Thoracic aorta (tissue), 2 donors: Measurements from ENCODE around the gene KDM3A. TPM values are rescaled to one million over a fixed set of nuclear protein-coding genes. Genes with fewer than 3 reads are reported as not detected.

Experiments used
- ATAC-seq: fragments of 150-250 bp; one replicate; pipeline ENCODE4 v1.8.0; 2017; ENCODE audit warnings: low read depth; ENCODE audit not compliant: insufficient number of reproducible peaks, low FRiP score
- DNase-seq: peaks from one replicate; pipeline ENCODE4 v3.0.0-alpha.2; 2020; ENCODE audit warnings: low spot score
- H3K27ac ChIP-seq, 2 donors: fragments of 200-600 bp; sonication (generic); 1 replicate in 1 of 2; 2 replicates in 1 of 2; pipeline ENCODE4 v1.5.1; 2016; ENCODE audit warnings: mild to moderate bottlenecking in 2 of 2, moderate library complexity in 2 of 2
- H3K27me3 ChIP-seq: fragments of 200-600 bp; sonication (generic); replicated peaks from 2 replicates; pipeline ENCODE4 v1.6.0; 2016; ENCODE audit warnings: mild to moderate bottlenecking; ENCODE audit not compliant: insufficient read depth
- H3K36me3 ChIP-seq: fragments of 200-600 bp; sonication (generic); one replicate; pipeline ENCODE4 v1.5.1; 2016
- H3K4me1 ChIP-seq, 2 donors: fragments of 200-600 bp; sonication (generic); 1 replicate in 1 of 2; 2 replicates in 1 of 2; pipeline versions ENCODE4 v1.5.1 to v1.6.0; 2016; ENCODE audit warnings: low read depth in 2 of 2, mild to moderate bottlenecking in 1 of 2; ENCODE audit not compliant: control insufficient read depth in 1 of 2
- H3K4me3 ChIP-seq: fragments of 200-600 bp; sonication (generic); 2 replicates; pipeline ENCODE4 v1.5.1; 2016; ENCODE audit warnings: mild to moderate bottlenecking
- H3K9me3 ChIP-seq: fragments of 200-600 bp; sonication (generic); 2 replicates; pipeline ENCODE4 v1.5.1; 2016
- CTCF ChIP-seq: fragments of 200-600 bp; sonication (generic); IDR thresholded peaks from one replicate; pipeline ENCODE4 v1.5.1; 2019; ENCODE audit warnings: antibody characterized with exemption
- total RNA-seq, 2 donors: library from RNA; depleted of rRNA; stranded (reverse); fragments of >200 nt; gene quantifications; one replicate each; pipeline versions ENCODE4 v1.1.0 to v1.2.3, GENCODE V29; 2016

Gene KDM3A
- total RNA-seq, 2 donors from 2014 or later, result 41.7 to 74.6 TPM

GRCh38 chr2:86522711-86523110 lies 81.5 kb downstream of the KDM3A start:
- Histone ChIP-seq H3K27ac (no peak overlapping the region), H3K9me3 (no peaks in the 10 kb centered on the region), H3K27me3 (no peaks in the 10 kb centered on the region), H3K4me3 (no peak overlapping the region), H3K4me1 (peaks cover 0 to 10% of the 10 kb centered on the region in 2 donors), H3K36me3 (peaks cover 3% of the 10 kb centered on the region)
- ATAC-seq, result no peak
- TF ChIP-seq CTCF, result no peak
- DNase-seq, result no peak

GRCh38 chr2:86523491-86523890 lies 82.3 kb downstream of the KDM3A start:
- DNase-seq (no peak), ATAC-seq (no peak)
- Histone ChIP-seq H3K4me3 (no peak overlapping the region), H3K9me3 (no peaks in the 10 kb centered on the region), H3K27me3 (no peaks in the 10 kb centered on the region), H3K4me1 (peaks cover 0 to 7% of the 10 kb centered on the region in 2 donors), H3K36me3 (peaks cover 3% of the 10 kb centered on the region), H3K27ac (no peak overlapping the region)
- no peak for TF ChIP-seq CTCF

GRCh38 chr2:86525421-86526340 lies 84.5 kb downstream of the KDM3A start:
- Histone ChIP-seq H3K27me3 (no peaks in the 10 kb centered on the region), H3K9me3 (no peaks in the 10 kb centered on the region), H3K4me3 (no peak overlapping the region), H3K27ac (no peak overlapping the region), H3K36me3 (peaks cover 3% of the 10 kb centered on the region), H3K4me1 (no peaks in the 10 kb centered on the region)
- ATAC-seq (no peak), DNase-seq (no peak)
- TF ChIP-seq CTCF, result no peak

- ATAC-seq (no peak), DNase-seq (no peak)
- Histone ChIP-seq H3K27ac (no peak overlapping the region), H3K9me3 (no peaks in the 10 kb centered on the region), H3K4me1 (no peaks in the 10 kb centered on the region), H3K4me3 (no peak overlapping the region), H3K36me3 (no peaks in the 10 kb centered on the region), H3K27me3 (no peaks in the 10 kb centered on the region)
- no peak for TF ChIP-seq CTCF
These were observed 92.4 kb downstream of the KDM3A start for GRCh38 chr2:86533589-86533988.

GRCh38 chr2:86541334-86541733 lies 100.2 kb downstream of the KDM3A start:
- Histone ChIP-seq H3K9me3 (no peaks in the 10 kb centered on the region), H3K27ac (no peak overlapping the region), H3K4me1 (no peaks in the 10 kb centered on the region), H3K36me3 (no peaks in the 10 kb centered on the region), H3K4me3 (no peak overlapping the region), H3K27me3 (no peaks in the 10 kb centered on the region)
- DNase-seq (no peak), ATAC-seq (no peak)
- TF ChIP-seq CTCF, result no peak

Other genes with a start within 250 kb of the KDM3A start
- gene IMMT, start 245.9 kb upstream of the KDM3A start, total RNA-seq, result 10 to 100 TPM; 33.3 to 54.7 TPM
- gene MRPL35, start 241.9 kb upstream of the KDM3A start, total RNA-seq, result 10 to 100 TPM; 10.4 to 17.1 TPM
- 10 to 100 TPM; 20.9 to 22.7 TPM for gene REEP1, start 103.7 kb upstream of the KDM3A start, total RNA-seq
- gene CHMP3, start 122.1 kb downstream of the KDM3A start, total RNA-seq, result 100 to 1,000 TPM; 138 to 139 TPM
- 10 to 100 TPM; 33.7 to 46.8 TPM for gene RNF103, start 182.5 kb downstream of the KDM3A start, total RNA-seq